CD14-positive monocyte (primary cell): ENCODE results near the gene UROD. TPM values are rescaled to one million over a fixed set of nuclear protein-coding genes. Genes with fewer than 3 reads are reported as not detected.

Experiments
- DNase-seq, 3 donors: peaks; one replicate each; pipeline ENCODE4 v3.0.0-alpha.2; 2011 to 2022
- H2AFZ ChIP-seq: 2 replicates; pipeline ENCODE4 v1.6.0; 2012; ENCODE audit warnings: mild to moderate bottlenecking, low read depth, low read length, inconsistent platforms; ENCODE audit not compliant: insufficient read depth, poor library complexity, severe bottlenecking
- H3K27ac ChIP-seq, 2 donors: 1 replicate in 1 of 2; 2 replicates in 1 of 2; pipeline ENCODE4 v1.5.1; 2012 to 2013; ENCODE audit warnings: low read length in 2 of 2, control low read depth in 1 of 2, inconsistent platforms in 1 of 2, low read depth in 1 of 2, mild to moderate bottlenecking in 1 of 2
- H3K27me3 ChIP-seq, 2 donors: one replicate each; pipeline versions ENCODE4 v1.6.0 to v1.6.1; 2011 to 2013; ENCODE audit warnings: low read length in 2 of 2; ENCODE audit not compliant: control insufficient read depth in 2 of 2, insufficient read depth in 2 of 2
- H3K36me3 ChIP-seq, 2 donors: replicated peaks in 1 of 2; 1 replicate in 1 of 2; 2 replicates in 1 of 2; pipeline versions ENCODE4 v1.5.1 to v1.6.1; 2012 to 2013; ENCODE audit warnings: low read length in 2 of 2, control low read depth in 1 of 2, inconsistent platforms in 1 of 2, mild to moderate bottlenecking in 1 of 2; ENCODE audit not compliant: insufficient read depth in 2 of 2, control insufficient read depth in 1 of 2
- H3K4me1 ChIP-seq, 2 donors: 1 replicate in 1 of 2; 2 replicates in 1 of 2; pipeline versions ENCODE4 v1.5.1 to v1.6.1; 2012 to 2013; ENCODE audit warnings: low read length in 2 of 2, control low read depth in 1 of 2, inconsistent platforms in 1 of 2, mild to moderate bottlenecking in 1 of 2, moderate library complexity in 1 of 2; ENCODE audit not compliant: insufficient read depth in 2 of 2, control insufficient read depth in 1 of 2
- H3K4me2 ChIP-seq: replicated peaks from 2 replicates; pipeline ENCODE3; 2012; ENCODE audit warnings: low read length, moderate library complexity, mild to moderate bottlenecking; ENCODE audit not compliant: poor library complexity, severe bottlenecking; ENCODE audit errors: extremely low read depth
- H3K4me3 ChIP-seq, 3 experiments: fragments of 200-600 bp in 1 of 3; sonication (generic) in 1 of 3; replicated peaks in 1 of 3; 1 replicate in 2 of 3; 2 replicates in 1 of 3; pipeline ENCODE4 v1.5.1; 2011 to 2013; ENCODE audit warnings: low read length in 3 of 3, mild to moderate bottlenecking in 3 of 3, control low read depth in 2 of 3, low read depth in 2 of 3, inconsistent platforms in 1 of 3, moderate library complexity in 1 of 3
- H3K79me2 ChIP-seq: 2 replicates; pipeline ENCODE4 v1.6.0; 2012; ENCODE audit warnings: mild to moderate bottlenecking, control low read depth, inconsistent platforms, low read length, moderate library complexity; ENCODE audit not compliant: insufficient read depth
- H3K9ac ChIP-seq: 2 replicates; pipeline ENCODE4 v1.6.0; 2017; ENCODE audit warnings: low read length, mild to moderate bottlenecking; ENCODE audit not compliant: insufficient read depth, poor library complexity, severe bottlenecking
- H3K9me3 ChIP-seq, 2 donors: replicated peaks in 1 of 2; 1 replicate in 1 of 2; 2 replicates in 1 of 2; pipeline versions ENCODE4 v1.5.1 to v1.6.1; 2012 to 2013; ENCODE audit warnings: low read length in 2 of 2, control low read depth in 1 of 2; ENCODE audit not compliant: control insufficient read depth in 1 of 2, insufficient read depth in 1 of 2
- H4K20me1 ChIP-seq: 2 replicates; pipeline ENCODE4 v1.6.0; 2012; ENCODE audit warnings: mild to moderate bottlenecking, low read length, control low read depth, moderate library complexity; ENCODE audit not compliant: insufficient read depth
- H3K27ac Mint-ChIP-seq, 7 donors: one replicate each; pipeline ENCODE4 v1.8.0; 2020; ENCODE audit warnings: mild to moderate bottlenecking in 7 of 7, mixed read lengths in 7 of 7, moderate library complexity in 6 of 7, inconsistent platforms in 2 of 7
- H3K27me3 Mint-ChIP-seq, 3 donors: one replicate each; pipeline ENCODE4 v1.8.0; 2021 to 2022; ENCODE audit warnings: low read depth in 3 of 3, mild to moderate bottlenecking in 3 of 3, mixed read lengths in 3 of 3, moderate library complexity in 3 of 3, inconsistent platforms in 1 of 3
- H3K36me3 Mint-ChIP-seq, 2 donors: one replicate each; pipeline ENCODE4 v1.8.0; 2020; ENCODE audit warnings: mixed read lengths in 2 of 2, inconsistent platforms in 1 of 2, mild to moderate bottlenecking in 1 of 2
- H3K4me1 Mint-ChIP-seq: one replicate; pipeline ENCODE4 v1.8.0; 2020; ENCODE audit warnings: mild to moderate bottlenecking, mixed read lengths
- H3K4me3 Mint-ChIP-seq, 2 donors: one replicate each; pipeline ENCODE4 v1.8.0; 2020; ENCODE audit warnings: mild to moderate bottlenecking in 2 of 2, mixed read lengths in 2 of 2, moderate library complexity in 1 of 2
- H3K9me3 Mint-ChIP-seq, 7 donors: one replicate each; pipeline ENCODE4 v1.8.0; 2020 to 2022; ENCODE audit warnings: mixed read lengths in 7 of 7, mild to moderate bottlenecking in 6 of 7, moderate library complexity in 6 of 7, inconsistent platforms in 2 of 7
- WGBS: methylation state at CpG from one replicate; pipeline ENCODE4 v1.1.5; 2013; ENCODE audit warnings: missing lambda C conversion rate; ENCODE audit not compliant: insufficient coverage; 5-methylcytosine and 5-hydroxymethylcytosine counted together
- intact Hi-C, 2 donors: fragments of 100-400 bp; cut with micrococcal nuclease; formaldehyde crosslinking; loops; one replicate each; pipeline versions ENCODE4 v1.15.0 to v1.15.1; 2023
- polyA plus RNA-seq, 3 donors: library from polyadenylated mRNA; depleted of rRNA in 1 of 3; unstranded in 2 of 3; stranded (reverse) in 1 of 3; fragments of 300-500 nt in 2 of 3; fragments of >200 nt in 1 of 3; fragmentation: Illumina TruSeq in 2 of 3; gene quantifications; 1 replicate in 2 of 3; 2 replicates in 1 of 3; pipeline ENCODE4 v1.2.3, GENCODE V29; 2012 to 2021
- TF ChIP-seq, protein P1 (sequence below): fragments of 200-600 bp; IDR thresholded peaks from one replicate; pipeline ENCODE4 v1.8.0; 2022; ENCODE audit warnings: antibody characterized with exemption, mild to moderate bottlenecking

The UROD gene
- polyA plus RNA-seq, 3 donors: 98.2 to 115 (median 108) TPM

DNA sequence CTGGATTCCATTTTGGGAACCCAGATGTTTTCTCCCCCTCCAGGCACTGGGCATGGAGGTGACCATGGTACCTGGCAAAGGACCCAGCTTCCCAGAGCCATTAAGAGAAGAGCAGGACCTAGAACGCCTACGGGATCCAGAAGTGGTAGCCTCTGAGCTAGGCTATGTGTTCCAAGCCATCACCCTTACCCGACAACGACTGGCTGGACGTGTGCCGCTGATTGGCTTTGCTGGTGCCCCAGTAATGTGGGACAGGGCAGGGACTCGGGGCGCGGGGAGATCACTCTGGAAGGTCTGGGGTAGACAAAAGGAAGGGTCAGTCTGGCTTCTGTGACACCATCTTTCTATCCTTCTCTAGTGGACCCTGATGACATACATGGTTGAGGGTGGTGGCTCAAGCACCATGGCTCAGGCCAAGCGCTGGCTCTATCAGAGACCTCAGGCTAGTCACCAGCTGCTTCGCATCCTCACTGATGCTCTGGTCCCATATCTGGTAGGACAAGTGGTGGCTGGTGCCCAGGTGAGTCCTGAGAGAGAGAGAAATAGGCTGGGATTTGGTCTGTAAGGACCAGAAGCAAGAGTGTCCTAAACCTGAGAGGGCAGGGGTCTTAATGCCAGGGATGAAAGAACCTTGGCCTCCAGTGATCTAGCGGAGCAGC lies 1.6 kb downstream of the UROD start:
- TF ChIP-seq, protein P1, sequence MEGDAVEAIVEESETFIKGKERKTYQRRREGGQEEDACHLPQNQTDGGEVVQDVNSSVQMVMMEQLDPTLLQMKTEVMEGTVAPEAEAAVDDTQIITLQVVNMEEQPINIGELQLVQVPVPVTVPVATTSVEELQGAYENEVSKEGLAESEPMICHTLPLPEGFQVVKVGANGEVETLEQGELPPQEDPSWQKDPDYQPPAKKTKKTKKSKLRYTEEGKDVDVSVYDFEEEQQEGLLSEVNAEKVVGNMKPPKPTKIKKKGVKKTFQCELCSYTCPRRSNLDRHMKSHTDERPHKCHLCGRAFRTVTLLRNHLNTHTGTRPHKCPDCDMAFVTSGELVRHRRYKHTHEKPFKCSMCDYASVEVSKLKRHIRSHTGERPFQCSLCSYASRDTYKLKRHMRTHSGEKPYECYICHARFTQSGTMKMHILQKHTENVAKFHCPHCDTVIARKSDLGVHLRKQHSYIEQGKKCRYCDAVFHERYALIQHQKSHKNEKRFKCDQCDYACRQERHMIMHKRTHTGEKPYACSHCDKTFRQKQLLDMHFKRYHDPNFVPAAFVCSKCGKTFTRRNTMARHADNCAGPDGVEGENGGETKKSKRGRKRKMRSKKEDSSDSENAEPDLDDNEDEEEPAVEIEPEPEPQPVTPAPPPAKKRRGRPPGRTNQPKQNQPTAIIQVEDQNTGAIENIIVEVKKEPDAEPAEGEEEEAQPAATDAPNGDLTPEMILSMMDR: no peak
- DNase-seq: no peak
- Histone ChIP-seq H3K79me2 (peaks cover 35% of the 10 kb centered on the region), H3K4me3 (no peak overlapping the region), H3K27me3 (no peaks in the 10 kb centered on the region), H4K20me1 (peaks cover 28% of the 10 kb centered on the region), H3K4me1 (peaks cover 33 to 51% of the 10 kb centered on the region in 2 donors), H3K9ac (no peak overlapping the region), H2AFZ (no peak overlapping the region), H3K9me3 (no peaks in the 10 kb centered on the region), H3K4me2 (peak overlapping the region; percentile 99), H3K27ac (no peak overlapping the region), H3K36me3 (peaks cover 10 to 25% of the 10 kb centered on the region in 2 donors)
- peaks cover 60% of the 10 kb centered on the region for H3K4me1 Mint-ChIP-seq
- intact Hi-C loops: loop anchor here (2.0 to 10.0 kb wide), 5 partner anchors 27 to 571 kb away; partner anchors contain the start of genes BEST4 (in 1 of the 2), EIF2B3 (in 1 of the 2), NASP (in 1 of the 2) and TESK2 (in 1 of the 2)
- H3K4me3 Mint-ChIP-seq: no peak overlapping the region
- WGBS: 79% methylated on average over 9 of the region's 12 CpGs
- peak overlapping the region in 4 of 7 donors; percentile 32 to 81 (median 58) for H3K27ac Mint-ChIP-seq
- H3K9me3 Mint-ChIP-seq: peaks cover 0 to 2% (median 0%) of the 10 kb centered on the region in 7 donors
- no peaks in the 10 kb centered on the region for H3K27me3 Mint-ChIP-seq
- peaks cover 20 to 26% of the 10 kb centered on the region in 2 donors for H3K36me3 Mint-ChIP-seq

- H4K20me1 ChIP-seq: peaks cover 21% of the 10 kb centered on the region
- intact Hi-C loops: loop anchor here (1.0 to 10.0 kb wide), 4 partner anchors 230 to 570 kb away; partner anchors contain the start of genes BEST4 (in 1 of the 2), NASP (in 1 of the 2) and TESK2 (in 1 of the 2)
- peak overlapping the region in 5 of 7 donors; percentile 21 to 81 (median 55) for H3K27ac Mint-ChIP-seq
- no peak overlapping the region for H2AFZ ChIP-seq
- no peak overlapping the region for H3K9ac ChIP-seq
- H3K9me3 Mint-ChIP-seq: peaks cover 0 to 2% (median 0%) of the 10 kb centered on the region in 7 donors
- no peak overlapping the region for H3K27ac ChIP-seq
- H3K4me3 ChIP-seq: no peak overlapping the region
- H3K36me3 Mint-ChIP-seq: peaks cover 13 to 18% of the 10 kb centered on the region in 2 donors
- H3K4me1 Mint-ChIP-seq: peaks cover 54% of the 10 kb centered on the region
- WGBS: 43% methylated on average over 6 of the region's 6 CpGs
- H3K4me2 ChIP-seq: no peak overlapping the region
- H3K27me3 ChIP-seq: no peaks in the 10 kb centered on the region
- peak; percentile 63 to 74 (median 73) for DNase-seq
- H3K4me1 ChIP-seq: peaks cover 32 to 49% of the 10 kb centered on the region in 2 donors
- no peaks in the 10 kb centered on the region for H3K9me3 ChIP-seq
- TF ChIP-seq, protein P1: peak; percentile 86
- H3K36me3 ChIP-seq: peaks cover 3 to 17% of the 10 kb centered on the region in 2 donors
- H3K27me3 Mint-ChIP-seq: no peaks in the 10 kb centered on the region
- H3K79me2 ChIP-seq: peaks cover 28% of the 10 kb centered on the region
- no peak overlapping the region for H3K4me3 Mint-ChIP-seq
These were observed 2.4 kb downstream of the UROD start for GRCh38 chr1:45014321-45015028.
